ENCODE data around the gene BACH2.
"Not testable (repeated sequence)": the region's sequence is repeated elsewhere in the genome, so short reads cannot be mapped to it uniquely, and the experiment has no call there.

The BACH2 gene

DNA sequence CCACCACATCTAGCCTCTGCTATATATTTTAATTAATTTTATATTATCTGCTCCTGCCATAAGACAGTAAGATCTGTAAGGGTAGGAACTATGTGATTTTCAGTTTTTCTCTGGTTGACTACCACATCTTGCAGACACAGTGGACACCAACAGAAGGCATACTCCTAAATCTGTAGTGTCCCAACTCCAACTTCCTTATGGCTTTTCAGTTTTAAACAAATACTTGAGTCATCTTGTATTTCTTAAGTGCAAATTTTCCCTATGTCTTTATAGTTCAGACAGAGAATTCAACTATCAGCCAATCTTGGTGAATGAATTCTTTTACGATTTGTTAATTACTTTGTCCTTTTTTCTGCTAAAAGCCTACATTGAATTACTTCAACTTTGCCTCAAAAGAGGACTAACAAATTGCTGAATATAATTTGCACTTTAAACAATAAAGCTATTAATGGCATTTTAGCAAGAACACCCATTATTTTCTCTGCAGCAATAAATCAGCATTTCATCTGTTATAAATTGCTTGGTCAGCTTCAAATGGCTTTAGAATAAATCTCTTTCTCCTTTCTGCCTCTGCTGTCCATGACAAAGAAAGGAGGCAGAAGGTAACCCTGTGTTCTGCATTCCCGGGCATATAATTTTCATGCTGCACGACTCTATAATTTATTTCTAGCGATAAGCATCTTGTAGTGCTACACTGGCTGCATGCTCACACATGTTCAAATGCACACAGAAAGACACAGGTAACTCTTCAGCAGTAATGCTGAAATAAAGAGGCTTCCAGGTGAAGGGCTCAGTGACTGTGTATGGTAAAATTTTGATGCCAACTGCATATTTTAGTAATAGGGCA lies 144.8 kb downstream of the BACH2 start:
- no peak for DNase-seq (ENCODE audit: low spot score)

DNA sequence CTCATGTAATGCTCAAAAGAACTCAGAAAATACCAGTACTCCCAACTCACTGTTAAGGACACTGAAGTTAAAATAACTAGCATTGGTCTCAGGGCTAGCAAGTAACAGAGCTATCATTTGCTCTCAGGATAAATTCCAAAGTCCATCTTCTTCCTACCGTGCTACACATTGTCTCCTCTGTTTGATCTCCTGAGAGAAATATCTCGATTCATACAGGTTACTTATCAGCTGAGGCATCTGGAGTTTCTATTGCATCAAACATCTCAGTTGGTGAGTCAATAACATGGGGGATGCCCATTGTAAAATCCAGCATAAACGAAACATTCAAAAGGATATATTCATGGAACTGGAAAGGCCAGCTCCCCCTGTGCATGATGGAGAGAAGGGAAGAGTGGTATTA lies 147.4 kb downstream of the BACH2 start:
- no peak for DNase-seq (ENCODE audit: low spot score)

DNA sequence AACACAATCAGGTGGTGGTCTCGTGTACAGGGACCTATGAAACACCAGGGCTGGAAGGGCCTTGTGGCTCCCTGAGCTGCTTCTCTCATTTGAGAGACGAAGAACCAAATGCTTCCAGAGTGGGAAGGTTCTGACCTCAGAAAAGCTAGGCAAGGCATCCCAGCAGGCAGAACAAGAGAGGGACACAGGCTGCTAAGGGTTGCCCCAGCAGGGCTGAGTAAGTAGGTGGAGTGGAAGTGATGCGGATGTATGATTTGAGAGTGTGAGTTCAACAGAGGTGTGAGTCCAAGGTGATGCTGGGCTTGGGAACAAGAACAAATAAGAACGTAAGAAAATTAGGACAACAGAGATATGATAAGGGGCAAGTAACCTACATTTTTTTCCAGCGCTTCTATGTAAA lies 147.8 kb downstream of the BACH2 start:
- DNase-seq (ENCODE audit: low spot score) = no peak

DNA sequence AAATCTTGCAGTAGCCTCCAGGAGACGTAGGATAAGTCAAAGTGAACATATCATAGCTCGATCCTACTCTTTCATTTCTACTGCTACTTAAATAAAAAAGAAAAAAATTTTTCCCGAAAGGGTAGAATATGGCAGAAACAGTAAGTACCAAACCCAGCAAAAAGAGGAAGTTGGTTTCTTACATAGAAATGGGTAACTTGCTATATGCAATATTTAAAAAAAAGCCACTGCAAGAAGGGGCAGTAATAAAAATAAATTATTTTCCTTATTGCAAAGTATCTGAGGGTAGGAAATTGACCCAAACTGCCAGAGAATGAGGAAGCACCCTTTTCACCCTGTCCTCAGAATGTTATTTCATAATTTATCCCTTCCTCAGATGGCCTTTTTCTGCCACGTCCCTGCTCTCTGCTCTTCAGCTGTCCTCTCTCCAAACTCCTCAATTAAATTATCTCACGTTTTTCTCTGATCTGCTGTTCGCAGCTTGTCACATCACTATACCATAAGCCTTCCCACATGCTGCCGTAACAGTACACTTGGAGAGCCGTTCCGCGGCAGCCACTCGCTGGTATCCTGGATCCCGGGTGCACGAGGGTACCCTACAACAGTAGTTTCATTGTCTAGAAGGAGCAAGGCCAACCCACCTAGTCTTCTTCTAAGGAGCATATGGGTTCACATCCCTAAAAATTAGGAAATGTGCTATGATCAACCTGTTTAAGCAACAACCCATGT lies 149.6 kb downstream of the BACH2 start:
- DNase-seq (ENCODE audit: low spot score) = no peak

DNA sequence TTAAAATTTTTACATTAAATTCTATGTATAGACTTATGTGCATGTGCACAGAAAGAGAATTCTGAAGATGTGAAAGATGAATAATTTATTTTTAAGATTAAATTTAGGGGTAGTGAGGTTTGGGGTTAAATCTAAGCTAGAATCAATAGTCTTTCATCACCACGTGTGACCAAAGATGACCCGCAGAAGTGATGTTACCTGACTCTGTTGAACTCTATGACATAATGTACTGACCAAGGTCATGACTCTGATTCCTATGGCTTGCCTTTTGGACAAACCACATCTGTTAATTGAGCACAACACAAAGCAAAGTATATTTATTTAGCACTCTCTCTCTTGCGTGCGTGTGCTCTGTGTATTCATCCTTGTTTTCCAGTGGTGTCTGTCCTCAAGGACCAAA lies 150.6 kb downstream of the BACH2 start:
- DNase-seq (ENCODE audit: low spot score) = no peak

DNA sequence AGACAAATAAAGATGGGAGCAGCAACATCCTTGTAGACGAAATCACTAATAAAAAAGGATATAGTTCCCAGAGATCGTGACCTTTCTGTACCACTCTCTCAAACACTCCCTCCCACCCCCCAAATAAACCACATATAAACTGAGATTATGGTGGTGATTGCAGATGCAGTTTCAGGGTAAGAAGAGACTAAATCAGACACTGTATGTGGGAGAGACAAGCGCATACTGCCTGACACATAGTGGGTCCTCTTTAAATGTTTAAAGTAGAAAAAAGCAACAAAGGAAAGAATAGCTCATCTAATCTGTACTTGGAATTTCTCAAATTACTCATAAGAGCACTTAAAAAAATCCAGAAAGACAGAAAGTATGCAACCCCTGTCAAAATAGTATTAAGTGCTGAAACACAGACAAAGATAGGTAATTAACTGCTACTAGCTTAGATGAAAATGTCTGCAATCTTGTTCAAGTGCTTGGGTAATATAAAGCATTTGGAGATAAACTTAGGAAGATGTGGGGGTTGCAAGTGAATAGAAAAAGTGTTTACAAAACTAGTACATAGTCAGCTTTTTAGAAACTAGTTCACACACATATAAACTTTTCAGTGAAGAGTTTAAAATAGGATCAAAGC lies 151.6 kb downstream of the BACH2 start:
- DNase-seq (ENCODE audit: low spot score) = no peak

DNA sequence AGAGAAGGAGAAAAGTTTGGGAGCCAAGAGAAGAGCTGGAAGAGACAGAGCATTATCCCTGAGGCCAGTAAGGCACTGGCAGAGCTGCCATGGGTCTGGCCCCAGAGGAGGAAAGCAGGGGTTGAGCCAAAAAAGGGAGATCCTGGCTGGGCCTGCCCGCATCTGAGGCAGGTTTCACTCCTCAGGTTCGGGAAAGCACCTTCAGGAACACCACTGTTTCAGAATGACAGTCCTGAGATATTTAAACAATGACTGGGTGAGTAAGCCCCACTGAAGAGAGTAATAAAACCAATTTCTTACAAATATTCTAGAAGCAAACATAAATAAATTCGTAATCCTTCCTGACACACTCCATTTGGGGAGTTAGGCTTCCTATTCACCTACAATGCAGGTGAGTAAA lies 152.2 kb downstream of the BACH2 start:
- DNase-seq (ENCODE audit: low spot score) = no peak

DNA sequence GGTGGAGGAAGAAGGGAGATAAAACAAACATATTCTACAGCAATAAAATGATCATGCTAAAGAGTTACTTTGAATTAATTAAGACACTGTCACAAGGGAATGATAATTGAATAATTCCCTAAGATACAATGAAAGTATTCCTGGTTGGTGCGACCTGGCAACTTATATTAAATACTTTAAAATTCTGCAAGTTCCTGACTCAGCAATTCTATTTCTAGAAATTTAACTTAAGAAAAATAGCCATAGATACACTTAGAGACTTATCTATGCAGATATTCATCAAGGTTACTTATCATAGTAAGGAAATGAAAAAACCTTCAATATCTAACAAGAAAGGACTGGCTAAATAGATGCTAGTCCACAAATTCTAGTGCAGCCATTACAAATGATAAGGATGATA lies 156.0 kb downstream of the BACH2 start:
- DNase-seq (ENCODE audit: low spot score) = no peak

DNA sequence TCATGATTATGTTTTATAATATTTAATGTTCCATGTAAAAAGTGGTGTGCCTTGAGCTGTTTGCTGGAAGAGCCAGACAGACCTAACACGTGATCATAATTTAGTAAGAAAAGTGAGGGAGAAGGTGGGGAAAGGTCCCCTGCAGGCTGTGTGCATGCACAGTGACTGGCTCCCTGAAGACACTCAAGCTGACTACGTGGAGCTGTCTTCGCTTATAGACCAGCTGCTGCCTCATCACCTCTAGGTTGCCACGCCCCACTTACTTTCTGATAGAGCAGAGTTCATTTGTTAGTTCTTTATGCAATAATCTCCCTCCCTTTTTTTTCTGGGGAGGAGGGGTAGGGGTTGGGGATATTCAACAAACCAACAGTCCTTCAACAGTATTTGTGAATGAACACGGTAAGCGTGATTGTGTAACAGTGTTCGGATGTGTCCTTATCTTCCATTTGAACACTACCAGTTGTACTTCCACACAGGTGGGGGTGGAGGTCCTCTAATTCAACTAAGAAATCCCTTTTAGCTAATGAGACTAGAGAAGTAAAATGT lies 157.3 kb downstream of the BACH2 start:
- no peak for DNase-seq (ENCODE audit: low spot score)

DNA sequence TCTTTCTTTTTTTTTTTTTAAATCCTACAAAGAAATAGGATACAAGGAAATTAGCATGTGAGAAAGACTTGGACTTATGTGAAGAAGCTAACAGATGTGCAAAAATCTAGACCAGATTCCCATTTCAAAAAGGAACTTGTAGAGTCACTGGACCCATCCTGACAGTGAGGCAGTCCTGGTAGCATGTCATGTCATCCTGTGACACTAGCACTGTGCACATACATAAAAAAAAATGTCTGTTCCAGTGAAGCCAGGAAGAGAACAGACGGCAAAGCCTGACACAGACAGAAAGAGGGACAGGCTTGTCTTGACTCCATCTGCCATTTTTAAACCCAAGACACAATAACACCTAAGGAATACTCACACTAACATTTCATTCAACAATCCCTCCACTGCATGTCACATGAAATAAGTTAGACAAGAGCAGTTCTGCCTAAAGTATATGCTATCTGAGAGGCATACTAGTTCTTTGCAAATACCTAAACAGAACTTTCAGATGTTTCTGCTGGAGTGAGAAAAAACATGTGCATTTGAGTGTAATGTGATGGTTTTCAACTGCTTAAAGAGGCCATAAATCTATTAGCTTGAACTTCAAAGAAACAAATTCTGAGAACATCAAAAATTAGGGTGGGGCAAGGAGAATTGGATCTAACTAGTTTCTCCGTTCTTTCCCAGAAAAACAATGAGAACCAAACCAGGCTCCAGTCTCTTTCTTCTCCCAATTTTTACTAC lies 159.6 kb downstream of the BACH2 start:
- no peak for DNase-seq (ENCODE audit: low spot score)

DNA sequence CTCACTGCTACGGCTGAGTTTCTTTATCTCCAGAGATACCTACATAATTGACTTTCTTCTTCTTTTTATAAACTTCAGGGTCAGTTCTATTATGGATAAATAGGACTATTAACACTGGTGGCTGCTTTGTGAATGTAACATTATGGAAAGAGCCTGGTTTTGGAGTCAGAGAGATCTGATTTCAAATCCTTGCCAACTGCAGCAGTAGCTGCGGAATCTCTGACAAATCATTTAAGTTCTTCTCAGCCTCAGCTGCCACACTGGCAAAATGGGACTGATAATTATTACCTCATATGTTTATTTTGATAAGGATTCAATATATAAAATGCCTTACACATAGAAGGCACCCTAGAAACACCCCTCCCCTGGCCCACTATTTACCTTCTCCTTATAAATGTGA lies 160.5 kb downstream of the BACH2 start:
- no peak for DNase-seq (ENCODE audit: low spot score)

DNA sequence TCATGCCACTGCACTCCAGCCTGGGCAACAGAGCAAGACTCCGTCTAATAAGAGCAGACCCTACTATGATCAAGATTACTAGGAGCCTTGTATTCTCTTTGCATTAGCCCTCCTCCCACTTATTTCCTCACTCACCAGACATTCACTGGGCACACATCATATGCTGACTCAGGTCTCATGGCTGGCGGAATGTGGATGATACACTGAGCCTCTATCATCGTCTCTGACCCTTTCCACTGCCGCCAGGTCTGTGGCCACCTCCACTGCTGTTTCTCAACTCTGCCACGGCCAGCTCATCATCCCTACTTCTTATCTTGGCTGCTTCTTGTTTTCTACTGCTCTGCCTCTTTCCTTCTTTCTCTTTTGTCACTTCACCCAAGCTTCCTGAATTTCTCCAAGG lies 161.0 kb downstream of the BACH2 start:
- no peak for DNase-seq (ENCODE audit: low spot score)

DNA sequence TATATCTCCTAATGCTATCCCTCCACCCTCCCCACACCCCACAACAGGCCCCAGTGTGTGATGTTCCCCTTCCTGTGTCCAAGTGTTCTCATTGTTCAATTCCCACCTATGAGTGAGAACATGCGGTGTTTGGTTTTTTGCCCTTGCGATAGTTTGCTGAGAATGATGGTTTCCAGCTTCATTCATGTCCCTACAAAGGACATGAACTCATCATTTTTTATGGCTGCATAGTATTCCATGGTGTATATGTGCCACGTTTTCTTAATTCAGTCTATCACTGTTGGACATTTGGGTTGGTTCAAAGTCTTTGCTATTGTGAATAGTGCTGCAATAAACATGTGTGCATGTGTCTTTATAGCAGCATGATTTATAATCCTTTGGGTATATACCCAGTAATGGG lies 163.0 kb downstream of the BACH2 start:
- not testable (repeated sequence) for DNase-seq (ENCODE audit: low spot score)

DNA sequence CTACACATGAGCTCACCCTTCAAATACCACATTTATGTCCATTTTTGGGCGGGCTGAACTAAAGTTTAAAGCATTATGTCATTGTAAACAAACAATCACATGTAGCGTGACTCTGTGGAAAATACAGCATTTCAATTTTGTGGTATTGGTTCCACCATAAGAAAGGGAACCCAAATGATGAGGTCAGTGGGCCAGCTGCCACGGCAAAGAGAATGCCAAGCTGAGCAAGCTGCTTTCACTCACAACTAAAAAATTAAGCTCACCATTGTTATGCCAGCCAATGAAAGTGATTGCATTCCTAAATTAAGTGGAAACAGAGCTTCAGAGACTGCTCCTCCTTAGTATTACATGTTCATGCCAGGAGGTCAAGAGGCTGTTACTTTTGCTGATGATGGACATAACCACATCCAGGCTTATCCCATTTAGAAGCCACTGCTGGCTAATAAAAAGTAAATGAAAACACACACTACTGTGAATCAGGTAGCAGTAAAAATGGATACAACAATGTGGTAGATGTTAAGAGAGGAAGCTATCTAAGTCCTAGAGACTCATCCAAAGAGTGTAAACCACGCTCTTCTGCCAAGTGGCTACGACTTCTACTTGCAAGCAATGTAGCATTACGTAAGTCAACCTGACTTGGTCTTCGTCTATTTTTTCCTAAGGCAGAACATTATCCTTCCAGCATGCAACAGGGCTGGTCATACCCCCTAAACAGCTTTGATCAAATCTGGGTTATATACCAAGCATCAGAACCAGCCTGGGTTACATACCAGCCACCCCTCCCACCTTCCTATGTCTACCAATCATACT lies 164.8 kb downstream of the BACH2 start:
- DNase-seq (ENCODE audit: low spot score) = no peak

DNA sequence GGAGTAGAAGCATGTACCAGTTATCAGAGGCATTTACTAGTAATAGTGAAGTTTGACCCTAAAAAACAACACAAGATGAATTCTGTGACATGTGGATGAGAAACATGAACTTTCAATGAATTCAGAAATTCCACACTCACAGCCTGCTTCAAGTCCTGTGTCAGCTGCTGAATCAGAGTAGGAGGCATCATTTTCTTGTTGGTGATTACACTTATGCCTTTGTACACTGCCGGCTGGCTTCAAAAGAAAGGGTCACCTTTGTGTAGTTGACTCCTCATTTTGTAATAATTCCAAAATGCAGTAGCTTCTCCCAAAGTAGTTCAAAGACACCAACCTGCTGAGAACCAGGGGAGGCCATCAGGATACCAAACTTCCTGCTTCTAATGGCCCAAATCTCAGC lies 165.5 kb downstream of the BACH2 start:
- DNase-seq (ENCODE audit: low spot score) = no peak

DNA sequence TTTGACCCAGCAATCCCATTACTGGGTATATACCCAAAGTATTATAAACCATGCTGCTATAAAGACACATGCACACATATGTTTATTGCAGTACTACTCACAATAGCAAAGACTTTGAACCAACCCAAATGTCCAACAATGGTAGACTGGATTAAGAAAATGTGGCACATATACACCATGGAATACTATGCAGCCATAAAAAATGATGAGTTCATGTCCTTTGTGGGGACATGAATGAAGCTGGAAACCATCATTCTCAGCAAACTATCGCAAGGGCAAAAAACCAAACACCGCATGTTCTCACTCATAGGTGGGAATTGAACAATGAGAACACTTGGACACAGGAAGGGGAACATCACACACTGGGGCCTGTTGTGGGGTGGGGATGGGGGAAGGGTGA lies 168.0 kb downstream of the BACH2 start:
- DNase-seq (ENCODE audit: low spot score) = not testable (repeated sequence)

DNA sequence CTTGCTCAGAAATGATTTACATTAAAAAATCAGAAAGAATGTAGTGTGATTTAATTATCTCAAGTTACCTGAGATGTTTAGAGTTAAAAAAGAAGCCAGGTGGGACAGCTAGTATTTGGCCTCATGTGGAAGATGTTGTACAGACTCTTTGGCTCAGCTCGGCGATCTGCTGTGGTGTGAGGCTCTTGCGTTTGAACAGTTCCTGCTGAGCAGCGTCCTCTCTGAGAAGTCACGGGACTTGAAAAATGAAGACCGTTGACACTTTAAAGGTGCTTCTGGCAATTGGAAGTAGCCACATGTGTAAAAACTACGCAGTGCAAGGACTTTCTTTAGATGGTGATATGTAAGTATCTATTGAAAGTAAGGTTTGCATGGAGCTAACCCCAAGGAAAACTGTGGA lies 169.0 kb downstream of the BACH2 start:
- no peak for DNase-seq (ENCODE audit: low spot score)

DNA sequence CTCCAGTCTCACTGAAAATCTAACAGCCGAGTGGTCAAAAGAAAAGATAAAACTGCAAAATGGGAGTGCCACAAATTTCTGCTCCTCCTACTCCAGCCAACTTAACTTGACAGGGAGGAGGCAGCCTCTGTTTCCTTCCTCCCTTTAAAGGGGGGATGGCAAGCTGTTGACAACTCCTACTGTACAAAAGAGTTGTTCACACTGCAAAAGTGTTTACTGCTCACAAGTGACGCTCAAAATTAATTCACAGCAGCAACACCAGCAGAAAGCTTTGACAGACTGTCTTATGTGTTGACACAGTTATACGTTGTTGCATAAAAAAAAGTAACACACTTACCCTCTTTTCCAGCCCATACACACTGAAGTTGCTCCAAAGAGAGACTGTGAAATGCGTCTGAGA lies 169.8 kb downstream of the BACH2 start:
- no peak for DNase-seq (ENCODE audit: low spot score)

DNA sequence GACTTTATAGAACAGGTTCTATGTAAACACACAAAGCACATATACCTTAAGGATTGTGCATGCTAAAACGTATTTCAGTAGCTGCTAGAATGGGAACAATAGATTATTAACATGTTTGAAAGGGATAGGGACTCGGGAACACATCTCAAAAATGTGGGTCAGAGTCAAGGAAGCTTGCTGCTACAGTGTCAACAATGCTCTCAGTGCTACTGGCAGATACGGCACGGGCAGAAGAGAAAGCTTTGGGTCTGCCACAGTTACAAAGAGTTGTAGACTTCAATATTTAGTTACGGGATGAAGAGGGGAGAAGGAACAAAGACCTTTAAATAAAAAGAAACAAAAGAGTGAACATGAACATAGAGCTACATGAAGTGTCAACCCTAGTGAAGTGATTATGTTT lies 170.5 kb downstream of the BACH2 start:
- DNase-seq (ENCODE audit: low spot score) = no peak

DNA sequence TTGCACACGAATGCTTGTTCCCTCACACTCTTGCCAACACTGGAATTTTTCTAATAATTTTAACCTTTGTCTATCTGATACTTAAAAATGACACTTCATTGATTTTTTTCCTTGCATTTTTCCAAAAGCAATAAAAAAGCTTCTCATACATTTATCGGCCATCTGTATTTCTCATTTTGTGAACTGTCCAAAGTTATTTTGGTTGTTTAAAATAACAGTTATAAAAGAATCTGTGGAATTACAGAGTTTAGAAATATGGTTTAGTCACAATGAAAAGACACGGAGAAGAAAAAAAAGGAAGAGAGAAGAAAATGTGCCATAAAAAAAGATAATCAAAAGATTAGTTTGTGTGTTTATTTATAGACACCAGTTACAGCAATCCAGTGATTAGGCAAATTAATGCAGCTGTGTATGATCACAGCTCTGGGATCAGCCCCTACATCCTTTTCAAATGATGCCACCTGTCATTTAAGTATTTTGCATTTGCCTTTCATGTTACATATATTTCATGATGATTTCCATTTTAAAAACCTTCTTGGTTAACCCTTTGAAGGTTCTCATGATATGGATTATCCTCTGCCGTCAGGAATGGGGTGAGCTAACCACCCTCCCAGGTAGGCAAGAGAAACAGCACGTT lies 171.7 kb downstream of the BACH2 start:
- no peak for DNase-seq (ENCODE audit: low spot score)

DNA sequence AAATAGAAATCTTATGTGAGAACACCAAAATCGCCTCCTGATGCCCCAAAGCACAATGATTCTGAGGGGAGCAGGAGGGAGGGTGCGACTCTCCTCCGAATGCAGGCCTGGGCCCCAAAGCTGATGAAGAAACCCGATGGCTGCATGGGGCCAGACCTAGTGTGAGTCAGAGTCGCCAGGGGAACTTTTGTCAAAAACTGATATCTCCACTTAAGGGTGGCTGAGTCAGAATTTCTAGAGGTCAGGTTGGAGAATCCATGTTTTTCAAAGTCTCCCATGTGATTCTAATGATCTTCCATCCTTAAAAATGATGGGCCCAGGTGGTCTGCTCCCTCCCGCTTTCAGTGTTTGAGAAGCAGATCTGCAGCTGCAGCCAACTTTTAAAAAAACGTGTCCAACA lies 172.8 kb downstream of the BACH2 start:
- DNase-seq (ENCODE audit: low spot score) = no peak
